Esophagus squamous epithelium (tissue), 5 donors: Measurements from ENCODE around the gene FAM222A. TPM values are rescaled to one million over a fixed set of nuclear protein-coding genes. Genes with fewer than 3 reads are reported as not detected.
A peak's percentile ranks its signal among the peaks of the same experiment; 100 is the strongest.

ENCODE experiments used
- DNase-seq: peaks from one replicate; lab custom pipeline; 2025; lab: John Stamatoyannopoulos, UW
- H3K27ac ChIP-seq, 4 donors: fragments of 200-600 bp; sonication (generic); one replicate each; pipeline ENCODE4 v1.5.1; 2016 to 2019; ENCODE audit warnings: mild to moderate bottlenecking in 1 of 4
- H3K27me3 ChIP-seq, 4 donors: fragments of 200-600 bp; sonication (generic); 1 replicate in 3 of 4; 2 replicates in 1 of 4; pipeline versions ENCODE4 v1.5.1 to v1.6.0; 2017 to 2021; ENCODE audit warnings: antibody characterized with exemption in 1 of 4
- H3K36me3 ChIP-seq, 3 donors: fragments of 200-600 bp; sonication (generic); one replicate each; pipeline ENCODE4 v1.5.1; 2016 to 2019
- H3K4me1 ChIP-seq, 3 donors: fragments of 200-600 bp; sonication (generic); one replicate each; pipeline ENCODE4 v1.5.1; 2017 to 2019
- H3K4me3 ChIP-seq, 4 donors: fragments of 200-600 bp; sonication (generic); 1 replicate in 3 of 4; 2 replicates in 1 of 4; pipeline ENCODE4 v1.5.1; 2016 to 2019; ENCODE audit warnings: mild to moderate bottlenecking in 2 of 4, moderate library complexity in 1 of 4
- H3K9me3 ChIP-seq, 3 donors: fragments of 200-600 bp; sonication (generic); one replicate each; pipeline ENCODE4 v1.5.1; 2016 to 2019
- POLR2A ChIP-seq, 4 donors: fragments of 450-650 bp; IDR thresholded peaks; one replicate each; pipeline ENCODE4 v1.6.1; 2017; ENCODE audit warnings: antibody characterized with exemption in 4 of 4, mild to moderate bottlenecking in 4 of 4, moderate library complexity in 3 of 4
- WGBS, 2 donors: methylation state at CpG; one replicate each; pipeline ENCODE4 v1.1.5; 2018; 5-methylcytosine and 5-hydroxymethylcytosine counted together
- intact Hi-C: fragments of 100-400 bp; cut with DNase I; formaldehyde crosslinking; loops from one replicate; pipeline ENCODE4 v1.15.0; 2022
- total RNA-seq, 4 donors: library from RNA; depleted of rRNA; stranded (reverse); fragments of >200 nt; gene quantifications; one replicate each; pipeline ENCODE4 v1.1.0, GENCODE V29; 2016
- TF ChIP-seq, protein P1 (sequence below), 6 experiments: fragments of 450-650 bp in 4 of 6; fragments of 200-600 bp in 2 of 6; sonication (generic) in 2 of 6; IDR thresholded peaks; one replicate each; pipeline ENCODE4 v1.5.1; 2016 to 2019; ENCODE audit warnings: antibody characterized with exemption in 6 of 6, mild to moderate bottlenecking in 4 of 6, moderate library complexity in 4 of 6
- donor health status: DM: yes; HTN: yes; CAD: no.

Gene FAM222A
- total RNA-seq, 4 donors from 2014 or later: 0.57 to 9.3 (median 5.0) TPM

GRCh38 chr12:109720857-109721189 is 7.2 kb downstream of the FAM222A start:
- no peaks in the 10 kb centered on the region for H3K36me3 ChIP-seq
- no peaks in the 10 kb centered on the region for H3K9me3 ChIP-seq
- no peak overlapping the region for H3K27ac ChIP-seq
- H3K4me3 ChIP-seq: no peak overlapping the region
- no peak for DNase-seq
- H3K27me3 ChIP-seq: peaks cover 0 to 39% (median 0%) of the 10 kb centered on the region in 4 donors
- WGBS, 2 donors: 38% methylated on average over 1 of the region's 1 CpG; no CpG with 5 or more reads in 1 of the 2 donors
- TF ChIP-seq, protein P1, sequence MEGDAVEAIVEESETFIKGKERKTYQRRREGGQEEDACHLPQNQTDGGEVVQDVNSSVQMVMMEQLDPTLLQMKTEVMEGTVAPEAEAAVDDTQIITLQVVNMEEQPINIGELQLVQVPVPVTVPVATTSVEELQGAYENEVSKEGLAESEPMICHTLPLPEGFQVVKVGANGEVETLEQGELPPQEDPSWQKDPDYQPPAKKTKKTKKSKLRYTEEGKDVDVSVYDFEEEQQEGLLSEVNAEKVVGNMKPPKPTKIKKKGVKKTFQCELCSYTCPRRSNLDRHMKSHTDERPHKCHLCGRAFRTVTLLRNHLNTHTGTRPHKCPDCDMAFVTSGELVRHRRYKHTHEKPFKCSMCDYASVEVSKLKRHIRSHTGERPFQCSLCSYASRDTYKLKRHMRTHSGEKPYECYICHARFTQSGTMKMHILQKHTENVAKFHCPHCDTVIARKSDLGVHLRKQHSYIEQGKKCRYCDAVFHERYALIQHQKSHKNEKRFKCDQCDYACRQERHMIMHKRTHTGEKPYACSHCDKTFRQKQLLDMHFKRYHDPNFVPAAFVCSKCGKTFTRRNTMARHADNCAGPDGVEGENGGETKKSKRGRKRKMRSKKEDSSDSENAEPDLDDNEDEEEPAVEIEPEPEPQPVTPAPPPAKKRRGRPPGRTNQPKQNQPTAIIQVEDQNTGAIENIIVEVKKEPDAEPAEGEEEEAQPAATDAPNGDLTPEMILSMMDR (IDR thresholded peaks at IDR 0.05): no peak
- TF ChIP-seq POLR2A (IDR thresholded peaks at IDR 0.05): no peak
- H3K4me1 ChIP-seq: peaks cover 0 to 69% (median 5%) of the 10 kb centered on the region in 3 donors
- intact Hi-C loops: no loop called here

DNA sequence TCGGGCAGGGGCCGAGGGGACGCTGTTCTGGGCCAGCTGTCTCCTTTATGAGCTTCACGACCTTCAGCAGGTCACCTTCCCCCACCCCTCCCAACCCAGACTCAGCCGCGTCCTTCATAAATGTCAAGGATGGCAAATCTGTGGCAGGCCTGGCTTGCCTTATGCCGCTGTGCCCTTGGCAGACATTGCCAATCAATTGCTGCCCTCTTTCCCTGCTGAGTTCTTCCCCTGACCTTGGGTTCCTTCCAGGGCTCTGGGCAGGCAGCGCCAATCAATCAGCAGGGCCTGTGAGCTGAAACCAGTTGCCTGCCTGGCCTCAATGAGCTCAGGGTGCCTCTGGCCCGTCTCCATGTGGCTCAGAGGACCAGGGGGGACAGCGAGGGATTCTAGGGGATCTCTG is 7.7 kb downstream of the FAM222A start:
- peaks cover 0 to 64% (median under 1%) of the 10 kb centered on the region in 3 donors for H3K4me1 ChIP-seq
- WGBS, 2 donors: 89 to 90% methylated on average over 3 to 6 of the region's 10 CpGs

DNA sequence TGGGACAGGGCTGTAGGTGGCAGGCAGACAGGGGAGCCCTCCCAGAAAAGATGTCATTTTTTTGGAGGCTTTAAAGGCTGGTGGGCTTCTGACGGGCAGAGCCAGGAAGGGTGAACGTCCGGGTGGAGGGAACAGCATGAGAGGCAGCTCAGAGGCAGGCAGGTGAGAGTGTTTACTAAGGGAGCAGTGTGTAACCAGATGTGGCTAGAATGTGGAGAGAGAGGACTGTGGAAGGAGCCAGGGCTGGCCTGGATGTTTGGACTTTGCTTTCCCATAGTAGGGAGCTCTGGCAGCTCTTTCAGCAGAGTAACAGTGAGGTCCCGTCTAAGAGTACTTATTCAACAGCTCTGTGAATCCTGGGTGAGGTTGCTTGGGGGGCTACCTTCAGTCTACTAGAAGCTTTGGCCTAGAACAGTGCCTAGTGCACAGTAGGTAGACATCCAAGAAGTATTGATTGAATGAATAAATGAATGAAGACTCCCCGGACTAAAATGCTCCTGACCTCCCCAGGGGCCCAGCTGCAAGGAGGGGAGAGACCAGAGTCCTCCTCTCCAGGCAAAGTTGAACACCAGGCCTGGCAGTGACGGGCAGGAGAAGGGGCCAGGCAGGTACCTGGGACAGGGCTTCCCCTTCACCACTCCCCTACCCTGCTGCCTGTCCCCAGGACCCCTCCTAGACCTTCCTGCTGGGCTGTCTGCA is 8.5 kb downstream of the FAM222A start:
- Histone ChIP-seq H3K36me3 (no peaks in the 10 kb centered on the region), H3K27me3 (peaks cover 0 to 25% (median 0%) of the 10 kb centered on the region in 4 donors), H3K4me1 (peaks cover 0 to 61% (median 0%) of the 10 kb centered on the region in 3 donors), H3K9me3 (no peaks in the 10 kb centered on the region), H3K27ac (no peak overlapping the region), H3K4me3 (no peak overlapping the region)
- TF ChIP-seq, protein P1 (IDR thresholded peaks at IDR 0.05): no peak
- no peak for TF ChIP-seq POLR2A (IDR thresholded peaks at IDR 0.05)
- no peak for DNase-seq
- intact Hi-C loops: no loop called here
- WGBS, 2 donors: 64 to 86% methylated on average over 4 of the region's 6 CpGs

More for the DNA sequence above, 7.7 kb downstream of the FAM222A start:
- intact Hi-C loops: no loop called here
- Histone ChIP-seq H3K36me3 (no peaks in the 10 kb centered on the region), H3K9me3 (no peaks in the 10 kb centered on the region), H3K27me3 (peaks cover 0 to 34% (median 0%) of the 10 kb centered on the region in 4 donors), H3K4me3 (no peak overlapping the region), H3K27ac (no peak overlapping the region)
- no peak for TF ChIP-seq POLR2A (IDR thresholded peaks at IDR 0.05)
- TF ChIP-seq, protein P1 (IDR thresholded peaks at IDR 0.05): no peak
- DNase-seq: no peak

- peaks cover 0 to 64% (median 0%) of the 10 kb centered on the region in 3 donors for H3K4me1 ChIP-seq
- TF ChIP-seq, protein P1 (IDR thresholded peaks at IDR 0.05): no peak
- no peak for TF ChIP-seq POLR2A (IDR thresholded peaks at IDR 0.05)
- no peak overlapping the region for H3K27ac ChIP-seq
- no peak for DNase-seq
- WGBS, 2 donors: 74% methylated on average over 3 to 6 of the region's 9 CpGs
- intact Hi-C loops: no loop called here
- H3K4me3 ChIP-seq: no peak overlapping the region
- H3K9me3 ChIP-seq: no peaks in the 10 kb centered on the region
- no peaks in the 10 kb centered on the region for H3K36me3 ChIP-seq
- peaks cover 0 to 20% (median 0%) of the 10 kb centered on the region in 4 donors for H3K27me3 ChIP-seq
These were observed 9.1 kb downstream of the FAM222A start for GRCh38 chr12:109722721-109723094.

DNA sequence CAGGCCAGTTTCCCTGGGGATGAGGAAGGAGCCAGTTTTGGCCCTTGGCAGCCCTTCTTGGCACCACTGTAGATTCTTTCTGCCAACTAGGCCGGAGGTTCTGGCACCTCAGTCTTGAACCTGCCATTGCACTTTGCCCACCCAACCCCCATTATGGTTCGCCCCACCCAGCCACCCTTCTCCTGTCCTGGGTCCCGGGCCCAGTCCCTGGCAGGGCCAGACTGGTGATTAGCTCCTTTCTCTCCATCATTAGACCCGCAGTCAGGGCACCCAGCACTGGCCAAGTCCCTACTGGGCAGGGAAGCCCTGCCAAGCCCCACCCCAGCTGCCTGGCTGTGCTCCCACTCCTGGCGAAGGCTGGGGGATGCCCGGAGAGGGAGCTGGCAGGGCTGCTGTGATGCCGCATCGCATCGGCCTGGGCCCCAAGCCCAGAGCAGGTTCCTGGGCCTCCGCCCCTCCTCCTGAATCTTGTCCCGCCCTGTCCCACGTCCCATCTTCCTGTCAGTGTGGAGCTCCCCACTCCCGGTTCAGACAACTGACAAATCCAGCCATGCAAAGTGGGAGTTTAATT is 9.8 kb downstream of the FAM222A start:
- Histone ChIP-seq H3K4me1 (peaks cover 0 to 64% (median 0%) of the 10 kb centered on the region in 3 donors), H3K27ac (no peak overlapping the region), H3K9me3 (no peaks in the 10 kb centered on the region), H3K4me3 (peak overlapping the region in 1 of 4 donors; percentile 2), H3K36me3 (no peaks in the 10 kb centered on the region), H3K27me3 (peaks cover 0 to 13% (median 0%) of the 10 kb centered on the region in 4 donors)
- no peak for TF ChIP-seq POLR2A (IDR thresholded peaks at IDR 0.05)
- TF ChIP-seq, protein P1 (IDR thresholded peaks at IDR 0.05): no peak
- no peak for DNase-seq
- intact Hi-C loops: no loop called here
- 27 to 32% methylated on average over 3 to 8 of the region's 13 CpGs for WGBS, 2 donors
